Neural cell (in vitro differentiated cells): Measurements from ENCODE around the gene OGA. TPM values are rescaled to one million over a fixed set of nuclear protein-coding genes. Genes with fewer than 3 reads are reported as not detected.

ENCODE experiments used
- H2AFZ ChIP-seq: fragments of 200-600, 300-800 bp; sonication (generic), shearing (Covaris generic); 2 replicates; pipeline ENCODE4 v1.6.0; 2014; ENCODE audit warnings: low read depth, mild to moderate bottlenecking, antibody characterized with exemption, low read length, moderate library complexity
- H3F3A ChIP-seq: fragments of 200-600 bp; shearing (Covaris generic); 2 replicates; pipeline ENCODE4 v1.6.1; 2016; ENCODE audit warnings: mild to moderate bottlenecking, moderate library complexity, mixed read lengths, antibody characterized with exemption, low read length; ENCODE audit not compliant: insufficient read depth, poor library complexity, severe bottlenecking
- H3K27ac ChIP-seq: fragments of 200-600, 300-800 bp; sonication (generic), shearing (Covaris generic); 2 replicates; pipeline ENCODE4 v1.5.1; 2014; ENCODE audit warnings: mild to moderate bottlenecking, low read length, moderate library complexity
- H3K27me3 ChIP-seq: fragments of 300-800, 200-600 bp; sonication (generic), shearing (Covaris generic); 2 replicates; pipeline ENCODE4 v1.6.0; 2014; ENCODE audit warnings: mild to moderate bottlenecking, low read depth, low read length, moderate library complexity; ENCODE audit not compliant: insufficient read depth
- H3K36me3 ChIP-seq: fragments of 300-800, 200-600 bp; sonication (generic), shearing (Covaris generic); 2 replicates; pipeline ENCODE4 v1.5.1; 2014; ENCODE audit warnings: mild to moderate bottlenecking, antibody characterized with exemption, low read length, moderate library complexity; ENCODE audit not compliant: insufficient read depth
- H3K4me2 ChIP-seq: fragments of 300-800, 200-600 bp; sonication (generic), shearing (Covaris generic); 2 replicates; pipeline ENCODE4 v1.6.0; 2014; ENCODE audit warnings: mild to moderate bottlenecking, low read length
- H3K4me3 ChIP-seq: fragments of 300-800, 200-600 bp; sonication (generic), shearing (Covaris generic); 2 replicates; pipeline ENCODE4 v1.5.1; 2014; ENCODE audit warnings: mild to moderate bottlenecking, low read length, moderate library complexity
- H3K79me2 ChIP-seq: fragments of 200-600 bp; shearing (Covaris generic); replicated peaks from 2 replicates; pipeline ENCODE4 v1.6.0; 2014; ENCODE audit warnings: mild to moderate bottlenecking, low read length, moderate library complexity; ENCODE audit not compliant: insufficient read depth
- H3K9ac ChIP-seq: fragments of 300-800, 200-600 bp; sonication (generic), shearing (Covaris generic); 2 replicates; pipeline ENCODE4 v1.6.1; 2016; ENCODE audit warnings: mild to moderate bottlenecking, low read length, mixed read lengths
- H3K9me2 ChIP-seq: fragments of 200-600 bp; shearing (Covaris generic); 2 replicates; pipeline ENCODE4 v1.6.1; 2016; ENCODE audit warnings: mild to moderate bottlenecking, low read length, mixed read lengths; ENCODE audit not compliant: insufficient read depth
- H3K9me3 ChIP-seq: fragments of 200-600, 300-800 bp; sonication (generic), shearing (Covaris generic); 2 replicates; pipeline ENCODE4 v1.6.1; 2016; ENCODE audit warnings: mild to moderate bottlenecking, mixed run types, low read length, moderate library complexity, mixed read lengths
- H4K20me1 ChIP-seq: fragments of 200-600 bp; shearing (Covaris generic); 2 replicates; pipeline ENCODE4 v1.6.1; 2016; ENCODE audit warnings: mild to moderate bottlenecking, mixed run types; ENCODE audit not compliant: insufficient read depth
- EP300 ChIP-seq: fragments of 450-650 bp; conservative IDR thresholded peaks from 2 replicates; pipeline ENCODE4 v1.6.1; 2014; ENCODE audit warnings: antibody characterized with exemption, mild to moderate bottlenecking, moderate library complexity; ENCODE audit not compliant: poor library complexity, severe bottlenecking
- EZH2 ChIP-seq: fragments of 200-600, 300-800 bp; shearing (Covaris generic), sonication (generic); IDR thresholded peaks from 2 replicates; pipeline ENCODE4 v1.6.1; 2014; ENCODE audit warnings: antibody characterized with exemption, low read length, borderline replicate concordance, mild to moderate bottlenecking; ENCODE audit not compliant: insufficient read depth, poor library complexity, severe bottlenecking
- MXI1 ChIP-seq: fragments of 450-650 bp; conservative IDR thresholded peaks from 2 replicates; pipeline ENCODE4 v1.6.1; 2014; ENCODE audit warnings: antibody characterized with exemption, mild to moderate bottlenecking; ENCODE audit not compliant: poor library complexity, severe bottlenecking
- POLR2AphosphoS5 ChIP-seq: IDR thresholded peaks from 2 replicates; pipeline ENCODE4 v1.6.1; 2012
- RAD21 ChIP-seq: fragments of 450-650 bp; conservative IDR thresholded peaks from 2 replicates; pipeline ENCODE4 v1.6.1; 2014; ENCODE audit warnings: antibody characterized with exemption, mild to moderate bottlenecking, moderate library complexity
- SMC3 ChIP-seq: fragments of 450-650 bp; conservative IDR thresholded peaks from 2 replicates; pipeline ENCODE4 v1.6.1; 2014; ENCODE audit warnings: antibody characterized with exemption, mild to moderate bottlenecking, moderate library complexity; ENCODE audit not compliant: poor library complexity
- TAF1 ChIP-seq: IDR thresholded peaks from 2 replicates; pipeline ENCODE4 v1.6.1; 2012; ENCODE audit warnings: low read depth
- polyA plus RNA-seq: library from polyadenylated mRNA; depleted of rRNA; stranded (reverse); fragments of >200 nt; gene quantifications from 2 replicates; pipeline ENCODE4 v1.2.3, GENCODE V29; 2014
- TF ChIP-seq, protein P1 (sequence below): fragments of 450-650 bp; IDR thresholded peaks from 2 replicates; pipeline ENCODE4 v1.5.1; 2014; ENCODE audit warnings: antibody characterized with exemption, mild to moderate bottlenecking, moderate library complexity; ENCODE audit not compliant: poor library complexity, severe bottlenecking
- TF ChIP-seq, protein P2 (sequence below): IDR thresholded peaks from 2 replicates; pipeline ENCODE4 v1.6.1; 2012; ENCODE audit warnings: borderline replicate concordance

Gene OGA
- polyA plus RNA-seq, 1 donor from 2014 or later: 357 TPM

DNA sequence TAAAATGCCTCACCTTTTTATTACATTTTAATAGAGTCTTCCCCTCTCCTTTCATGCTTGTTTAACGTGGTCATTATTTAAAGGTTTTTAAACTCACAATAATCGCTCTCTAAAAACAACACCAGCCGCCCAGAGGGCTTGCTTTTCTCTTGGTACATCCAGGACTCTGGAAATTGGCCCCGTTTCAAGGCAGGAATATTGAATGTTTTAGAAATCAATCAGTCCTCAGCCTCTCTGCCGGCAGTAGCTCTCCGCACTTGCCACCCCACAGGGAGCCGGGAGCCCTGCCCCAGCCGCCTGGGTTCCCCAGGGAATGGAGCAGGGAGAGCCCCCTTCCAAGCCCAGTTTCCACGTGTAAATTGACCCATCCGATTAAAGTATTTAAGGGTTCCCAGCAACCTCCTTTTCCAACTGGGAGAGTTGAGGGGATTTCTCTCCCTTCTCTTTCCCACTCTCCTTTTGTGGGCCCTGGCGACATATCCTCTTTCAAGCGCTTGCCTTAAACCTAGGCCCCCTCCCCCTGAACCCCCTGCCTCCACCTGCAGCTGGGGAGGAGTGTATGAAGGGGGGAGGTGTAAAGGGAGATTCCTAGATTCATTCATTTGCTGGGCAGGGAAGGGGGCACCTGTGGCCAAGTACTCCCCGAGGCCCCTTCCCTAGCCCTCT is 44.2 kb downstream of the OGA start:
- Histone ChIP-seq H3F3A (no peaks in the 10 kb centered on the region), H3K4me3 (no peak overlapping the region), H3K27me3 (peaks cover 72% of the 10 kb centered on the region), H3K27ac (no peak overlapping the region), H4K20me1 (no peaks in the 10 kb centered on the region), H3K4me2 (no peak overlapping the region), H2AFZ (no peak overlapping the region), H3K9me2 (no peaks in the 10 kb centered on the region), H3K36me3 (no peaks in the 10 kb centered on the region), H3K9ac (no peak overlapping the region), H3K79me2 (no peaks in the 10 kb centered on the region), H3K9me3 (no peaks in the 10 kb centered on the region)
- TF ChIP-seq TAF1 (no peak), POLR2AphosphoS5 (no peak), SMC3 (no peak), EZH2 (no peak), EP300 (no peak), MXI1 (no peak), RAD21 (no peak)
- TF ChIP-seq, protein P1, sequence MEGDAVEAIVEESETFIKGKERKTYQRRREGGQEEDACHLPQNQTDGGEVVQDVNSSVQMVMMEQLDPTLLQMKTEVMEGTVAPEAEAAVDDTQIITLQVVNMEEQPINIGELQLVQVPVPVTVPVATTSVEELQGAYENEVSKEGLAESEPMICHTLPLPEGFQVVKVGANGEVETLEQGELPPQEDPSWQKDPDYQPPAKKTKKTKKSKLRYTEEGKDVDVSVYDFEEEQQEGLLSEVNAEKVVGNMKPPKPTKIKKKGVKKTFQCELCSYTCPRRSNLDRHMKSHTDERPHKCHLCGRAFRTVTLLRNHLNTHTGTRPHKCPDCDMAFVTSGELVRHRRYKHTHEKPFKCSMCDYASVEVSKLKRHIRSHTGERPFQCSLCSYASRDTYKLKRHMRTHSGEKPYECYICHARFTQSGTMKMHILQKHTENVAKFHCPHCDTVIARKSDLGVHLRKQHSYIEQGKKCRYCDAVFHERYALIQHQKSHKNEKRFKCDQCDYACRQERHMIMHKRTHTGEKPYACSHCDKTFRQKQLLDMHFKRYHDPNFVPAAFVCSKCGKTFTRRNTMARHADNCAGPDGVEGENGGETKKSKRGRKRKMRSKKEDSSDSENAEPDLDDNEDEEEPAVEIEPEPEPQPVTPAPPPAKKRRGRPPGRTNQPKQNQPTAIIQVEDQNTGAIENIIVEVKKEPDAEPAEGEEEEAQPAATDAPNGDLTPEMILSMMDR: no peak
- TF ChIP-seq, protein P2, sequence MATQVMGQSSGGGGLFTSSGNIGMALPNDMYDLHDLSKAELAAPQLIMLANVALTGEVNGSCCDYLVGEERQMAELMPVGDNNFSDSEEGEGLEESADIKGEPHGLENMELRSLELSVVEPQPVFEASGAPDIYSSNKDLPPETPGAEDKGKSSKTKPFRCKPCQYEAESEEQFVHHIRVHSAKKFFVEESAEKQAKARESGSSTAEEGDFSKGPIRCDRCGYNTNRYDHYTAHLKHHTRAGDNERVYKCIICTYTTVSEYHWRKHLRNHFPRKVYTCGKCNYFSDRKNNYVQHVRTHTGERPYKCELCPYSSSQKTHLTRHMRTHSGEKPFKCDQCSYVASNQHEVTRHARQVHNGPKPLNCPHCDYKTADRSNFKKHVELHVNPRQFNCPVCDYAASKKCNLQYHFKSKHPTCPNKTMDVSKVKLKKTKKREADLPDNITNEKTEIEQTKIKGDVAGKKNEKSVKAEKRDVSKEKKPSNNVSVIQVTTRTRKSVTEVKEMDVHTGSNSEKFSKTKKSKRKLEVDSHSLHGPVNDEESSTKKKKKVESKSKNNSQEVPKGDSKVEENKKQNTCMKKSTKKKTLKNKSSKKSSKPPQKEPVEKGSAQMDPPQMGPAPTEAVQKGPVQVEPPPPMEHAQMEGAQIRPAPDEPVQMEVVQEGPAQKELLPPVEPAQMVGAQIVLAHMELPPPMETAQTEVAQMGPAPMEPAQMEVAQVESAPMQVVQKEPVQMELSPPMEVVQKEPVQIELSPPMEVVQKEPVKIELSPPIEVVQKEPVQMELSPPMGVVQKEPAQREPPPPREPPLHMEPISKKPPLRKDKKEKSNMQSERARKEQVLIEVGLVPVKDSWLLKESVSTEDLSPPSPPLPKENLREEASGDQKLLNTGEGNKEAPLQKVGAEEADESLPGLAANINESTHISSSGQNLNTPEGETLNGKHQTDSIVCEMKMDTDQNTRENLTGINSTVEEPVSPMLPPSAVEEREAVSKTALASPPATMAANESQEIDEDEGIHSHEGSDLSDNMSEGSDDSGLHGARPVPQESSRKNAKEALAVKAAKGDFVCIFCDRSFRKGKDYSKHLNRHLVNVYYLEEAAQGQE: no peak

DNA sequence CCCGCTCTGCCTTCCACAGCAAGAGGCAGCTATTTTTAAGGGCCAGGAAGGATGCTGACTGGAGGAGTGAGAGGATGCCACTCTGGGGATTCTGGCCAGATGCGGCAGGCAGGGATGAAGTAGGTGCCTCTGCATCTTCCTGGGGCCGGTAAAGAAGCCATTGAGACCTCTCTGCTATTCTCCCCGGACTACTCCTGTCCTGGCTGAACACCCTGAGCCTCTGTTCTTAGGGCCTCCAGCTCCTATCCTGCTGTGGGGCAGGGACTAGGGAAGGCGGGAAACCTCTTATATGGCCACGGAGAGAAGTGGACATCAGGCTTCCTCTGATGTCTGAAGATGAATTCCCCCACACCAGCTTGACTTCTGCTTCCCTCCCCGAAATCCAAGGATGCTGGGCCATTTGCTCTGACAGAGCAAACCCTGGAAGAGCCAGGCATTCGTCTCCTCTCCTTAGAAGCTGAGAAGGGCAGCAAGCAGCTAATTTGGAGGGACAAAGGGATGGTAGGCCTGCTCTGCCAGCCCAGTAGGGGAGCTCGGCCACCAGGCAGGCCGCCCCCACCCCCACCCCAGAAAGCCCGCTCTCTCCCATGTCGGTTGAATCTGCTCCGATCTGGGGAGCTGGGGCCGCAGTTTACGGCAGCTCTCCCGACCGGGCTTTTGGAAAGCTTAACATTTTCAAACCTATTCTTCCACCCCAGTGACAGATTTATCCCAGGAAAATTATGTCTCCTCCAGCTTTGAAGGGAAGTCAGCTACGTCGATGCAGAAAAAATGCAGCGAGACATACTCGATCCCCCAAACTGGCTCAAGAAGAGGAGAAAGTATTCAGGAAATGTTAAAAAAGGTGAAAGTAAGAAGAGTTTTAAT is 45.1 kb downstream of the OGA start:
- Histone ChIP-seq H3K4me3 (no peak overlapping the region), H4K20me1 (no peaks in the 10 kb centered on the region), H3K4me2 (no peak overlapping the region), H3K27me3 (peaks cover 63% of the 10 kb centered on the region), H3K27ac (no peak overlapping the region), H3K9ac (no peak overlapping the region), H3K79me2 (no peaks in the 10 kb centered on the region), H3F3A (no peaks in the 10 kb centered on the region), H3K36me3 (no peaks in the 10 kb centered on the region), H2AFZ (no peak overlapping the region), H3K9me2 (no peaks in the 10 kb centered on the region), H3K9me3 (no peaks in the 10 kb centered on the region)
- TF ChIP-seq, protein P2: no peak
- no peak for TF ChIP-seq MXI1
- TF ChIP-seq, protein P1: no peak
- no peak for TF ChIP-seq EZH2
- TF ChIP-seq SMC3: no peak
- TF ChIP-seq RAD21: no peak
- TF ChIP-seq EP300: no peak
- TF ChIP-seq POLR2AphosphoS5: no peak
- no peak for TF ChIP-seq TAF1
